HG02852 (cell line): ENCODE data around the gene RUNX1.

Source experiments
- ATAC-seq: cut with Tn5 transposase; IDR thresholded peaks from one replicate; pipeline ENCODE4 v1.9.1; 2021; ENCODE audit warnings: mild to moderate bottlenecking, moderate library complexity; ENCODE audit not compliant: unreplicated experiment

The RUNX1 gene

GRCh38 chr21:34930971-34931370, 118.1 kb downstream of the RUNX1 start:
- no peak for ATAC-seq

- no peak for ATAC-seq
Observed at GRCh38 chr21:34928637-34929036, 120.5 kb downstream of the RUNX1 start.

- ATAC-seq = no peak
Observed at GRCh38 chr21:34927992-34928391, 121.1 kb downstream of the RUNX1 start.

- ATAC-seq = no peak
Observed at GRCh38 chr21:34926803-34927467, 122.2 kb downstream of the RUNX1 start.

- no peak for ATAC-seq
Observed at GRCh38 chr21:34925597-34925996, 123.5 kb downstream of the RUNX1 start.

- ATAC-seq = no peak
Observed at GRCh38 chr21:34924771-34925419, 124.2 kb downstream of the RUNX1 start.

- ATAC-seq = no peak
Observed at GRCh38 chr21:34924194-34924593, 124.9 kb downstream of the RUNX1 start.

- ATAC-seq = no peak
Observed at GRCh38 chr21:34923626-34924025, 125.5 kb downstream of the RUNX1 start.

GRCh38 chr21:34923202-34923601, 125.9 kb downstream of the RUNX1 start:
- no peak for ATAC-seq

GRCh38 chr21:34922479-34922878, 126.6 kb downstream of the RUNX1 start:
- ATAC-seq = no peak

- no peak for ATAC-seq
Observed at GRCh38 chr21:34921151-34921550, 128.0 kb downstream of the RUNX1 start.

GRCh38 chr21:34919406-34919805, 129.7 kb downstream of the RUNX1 start:
- ATAC-seq = no peak

- no peak for ATAC-seq
Observed at GRCh38 chr21:34916446-34916845, 132.7 kb downstream of the RUNX1 start.

- ATAC-seq = no peak
Observed at GRCh38 chr21:34915364-34915841, 133.7 kb downstream of the RUNX1 start.

- no peak for ATAC-seq
Observed at GRCh38 chr21:34914239-34914638, 134.9 kb downstream of the RUNX1 start.

- ATAC-seq = no peak
Observed at GRCh38 chr21:34913811-34914210, 135.3 kb downstream of the RUNX1 start.

- no peak for ATAC-seq
Observed at GRCh38 chr21:34912022-34912945, 136.8 kb downstream of the RUNX1 start.

GRCh38 chr21:34911360-34911759, 137.7 kb downstream of the RUNX1 start:
- no peak for ATAC-seq

- no peak for ATAC-seq
Observed at GRCh38 chr21:34910396-34910795, 138.7 kb downstream of the RUNX1 start.

- ATAC-seq = no peak
Observed at GRCh38 chr21:34909492-34910292, 139.4 kb downstream of the RUNX1 start.
